GM23338 (cell line): ENCODE measurements around the gene RPL32.

Experiments
- CREB1 ChIP-seq: fragments of 250-450 bp; sonication (Bioruptor Pico); IDR thresholded peaks from 2 replicates; pipeline ENCODE4 v1.5.0; 2020; ENCODE audit warnings: low read depth, mild to moderate bottlenecking, moderate library complexity
- CTCF ChIP-seq, 2 experiments: fragments of 200-600 bp in 1 of 2; sonication (generic) in 1 of 2; conservative IDR thresholded peaks; 2 replicates each; pipeline versions ENCODE4 v1.5.1 to v1.6.1; 2016 to 2017; ENCODE audit warnings: antibody characterized with exemption in 2 of 2, low read depth in 2 of 2, mild to moderate bottlenecking in 2 of 2, moderate library complexity in 1 of 2
- EZH2 ChIP-seq: fragments of 200-600 bp; sonication (generic); IDR thresholded peaks from one replicate; pipeline ENCODE4 v1.8.0; 2017; ENCODE audit warnings: antibody characterized with exemption, mild to moderate bottlenecking, low read depth; ENCODE audit not compliant: unreplicated experiment
- REST ChIP-seq: IDR thresholded peaks from one replicate; pipeline ENCODE4 v1.6.1; 2018; ENCODE audit warnings: antibody characterized with exemption; ENCODE audit not compliant: unreplicated experiment
- STAT1 ChIP-seq: IDR thresholded peaks from one replicate; pipeline ENCODE4 v1.6.1; 2016; ENCODE audit warnings: antibody characterized with exemption; ENCODE audit not compliant: unreplicated experiment

DNA sequence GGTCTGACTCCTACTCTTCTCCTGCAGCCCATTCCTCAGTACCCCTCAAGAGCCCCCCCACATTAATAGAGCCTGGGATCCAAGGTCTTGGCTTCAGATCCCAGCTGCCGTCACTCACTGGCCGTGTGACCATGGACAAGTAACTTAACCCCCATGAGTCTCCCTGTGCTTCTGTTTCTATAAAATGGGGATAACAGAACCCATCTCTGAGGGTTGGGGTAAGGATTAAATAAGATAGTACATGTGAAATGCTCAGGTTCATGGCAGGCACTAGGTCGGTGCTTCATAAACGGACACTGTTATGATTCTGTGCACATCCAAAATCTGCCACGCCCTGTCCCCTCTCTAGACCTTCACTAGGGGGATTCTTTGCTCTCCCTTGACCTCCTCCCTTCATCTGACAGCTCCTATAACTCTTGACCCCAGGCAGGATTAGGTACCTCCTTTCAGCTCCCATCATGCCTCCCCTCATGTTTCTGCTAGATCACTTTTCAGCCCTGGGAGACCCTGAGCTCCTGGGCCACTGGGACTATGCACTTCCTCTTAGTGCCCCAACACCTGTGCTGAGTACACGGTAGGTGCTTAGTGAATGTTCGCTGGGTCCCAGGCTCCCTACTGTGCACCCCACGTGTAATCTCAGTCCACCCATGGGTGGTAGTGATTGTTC, 43.3 kb downstream of the RPL32 start:
- no peak for TF ChIP-seq CTCF (conservative IDR thresholded peaks at IDR 0.05; ENCODE audit: low read depth in 2 of 2)
- TF ChIP-seq EZH2, result no peak
- no peak for TF ChIP-seq REST
- TF ChIP-seq CREB1 (CRISPR knock-in tag), result no peak
- no peak for TF ChIP-seq STAT1
